SIG-M5 treated with dmso at 0.1 percent for 504 hours (cell line): ENCODE data around the gene SIGLECL1.

ENCODE experiments used
- DNase-seq: peaks from one replicate; lab custom pipeline; 2025; ENCODE audit not compliant: unreplicated experiment; lab: John Stamatoyannopoulos, UW

The SIGLECL1 gene

GRCh38 chr19:51250786-51251467 is at the start of gene SIGLECL1:
Gene SIGLECL1, plus strand, starts transcription at chr19:51251080. Its CDS starts 12,993 bp downstream, at chr19:51264073.
- no peak for DNase-seq

DNA sequence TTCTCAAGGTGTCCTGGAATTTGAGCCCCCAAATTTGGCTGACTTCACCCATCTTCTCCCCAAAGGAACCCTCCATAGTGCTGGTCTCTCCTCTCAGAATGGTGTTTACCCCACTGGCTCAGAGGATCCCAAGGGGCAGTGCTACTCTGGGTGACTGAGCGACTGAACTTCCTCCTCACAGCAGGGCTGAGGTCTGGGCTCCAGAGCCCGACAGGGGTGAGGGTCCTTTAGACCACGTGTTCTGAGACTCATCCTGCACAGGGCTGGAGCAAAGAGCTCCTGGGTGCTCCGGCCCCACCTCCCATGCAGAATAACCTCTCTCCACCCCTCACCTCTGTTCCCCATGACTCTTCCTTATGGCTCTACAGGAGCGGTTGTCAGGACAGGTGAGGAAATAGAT is 49.2 kb upstream of the SIGLECL1 start:
- no peak for DNase-seq

- DNase-seq = no peak
Measured at GRCh38 chr19:51203916-51204315, 47.0 kb upstream of the SIGLECL1 start.

DNA sequence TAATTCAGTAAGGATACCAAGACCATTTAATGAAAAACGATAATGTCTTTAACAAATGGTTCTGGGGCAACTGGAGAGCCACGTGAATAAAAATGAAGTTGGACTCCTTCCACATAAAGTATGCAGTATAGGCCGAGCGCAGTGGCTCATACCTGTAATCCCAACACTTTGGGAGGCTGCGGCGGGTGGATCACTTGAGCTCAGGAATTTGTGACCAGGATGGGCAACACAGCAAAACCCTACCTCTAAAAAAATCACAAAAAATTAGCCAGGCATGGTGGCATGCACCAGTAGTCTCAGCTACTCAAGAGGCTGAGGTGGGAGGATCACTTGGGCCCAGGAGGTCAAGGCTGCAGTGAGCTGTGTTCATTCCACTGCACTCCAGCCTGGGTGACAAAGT is 46.6 kb upstream of the SIGLECL1 start:
- no peak for DNase-seq

- no peak for DNase-seq
Measured at GRCh38 chr19:51207747-51208146, 43.1 kb upstream of the SIGLECL1 start.

GRCh38 chr19:51210191-51210784 is 40.6 kb upstream of the SIGLECL1 start:
- no peak for DNase-seq

DNA sequence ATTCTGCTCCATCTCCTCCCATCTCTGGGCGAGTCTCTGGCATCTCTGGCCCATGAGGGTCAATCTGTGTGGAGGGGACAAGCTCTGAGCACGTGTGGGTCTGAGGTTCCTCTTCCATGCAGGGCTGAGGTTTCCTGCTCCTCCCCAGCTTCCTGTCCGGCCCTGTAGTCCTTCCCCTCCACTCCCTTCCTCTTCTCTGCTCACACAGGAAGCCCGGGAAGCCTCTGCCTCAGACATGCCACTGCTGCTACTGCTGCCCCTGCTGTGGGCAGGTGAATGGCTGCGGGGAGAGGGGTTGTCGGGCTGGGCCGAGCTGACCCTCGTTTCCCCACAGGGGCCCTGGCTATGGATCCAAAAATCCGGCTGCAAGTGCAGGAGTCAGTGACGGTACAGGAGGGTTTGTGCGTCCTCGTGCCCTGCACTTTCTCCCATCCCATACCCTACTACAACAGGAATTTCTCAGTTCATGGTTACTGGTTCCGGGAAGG is 40.0 kb upstream of the SIGLECL1 start:
- peak; percentile 78 for DNase-seq

- no peak for DNase-seq
Measured at GRCh38 chr19:51211833-51212232, 39.0 kb upstream of the SIGLECL1 start.

- no peak for DNase-seq
Measured at GRCh38 chr19:51219307-51219706, 31.6 kb upstream of the SIGLECL1 start.

DNA sequence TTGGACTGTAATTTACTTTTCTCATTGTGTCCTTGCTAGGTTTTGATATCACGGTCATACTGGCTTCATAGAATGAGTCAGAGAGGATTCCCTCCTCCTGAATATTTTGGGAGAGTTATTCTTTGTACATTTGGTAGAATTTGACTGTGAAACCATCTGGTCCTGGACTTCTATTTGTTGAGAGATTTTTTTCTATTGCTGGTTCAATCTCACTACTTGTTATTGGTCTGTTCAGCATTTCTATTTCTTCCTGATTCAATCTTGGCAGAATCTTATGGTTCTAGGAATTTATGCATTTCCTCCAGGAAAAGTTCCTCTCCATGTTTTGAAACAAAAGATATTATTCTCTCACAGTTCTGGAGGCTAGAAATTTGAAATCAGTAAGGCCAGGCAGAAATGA is 30.9 kb upstream of the SIGLECL1 start:
- no peak for DNase-seq

DNA sequence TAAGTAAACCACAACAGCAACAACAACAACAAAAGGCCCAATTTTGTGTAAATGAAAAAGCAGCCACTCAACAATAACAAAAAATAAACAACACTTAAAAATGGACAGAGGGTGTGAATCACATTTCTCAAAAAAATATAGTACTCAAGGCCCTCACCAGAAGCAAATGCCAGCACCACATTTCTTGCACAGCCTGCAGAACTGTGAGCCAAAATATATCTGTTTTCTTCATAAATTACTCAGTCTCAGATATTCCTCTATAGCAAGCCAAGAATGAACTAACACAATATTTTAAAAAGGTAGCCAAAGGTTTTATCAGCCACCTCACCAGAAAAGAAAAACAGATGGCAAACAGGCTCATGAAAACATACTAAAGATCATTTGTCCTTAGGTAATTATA is 29.9 kb upstream of the SIGLECL1 start:
- DNase-seq = no peak

DNA sequence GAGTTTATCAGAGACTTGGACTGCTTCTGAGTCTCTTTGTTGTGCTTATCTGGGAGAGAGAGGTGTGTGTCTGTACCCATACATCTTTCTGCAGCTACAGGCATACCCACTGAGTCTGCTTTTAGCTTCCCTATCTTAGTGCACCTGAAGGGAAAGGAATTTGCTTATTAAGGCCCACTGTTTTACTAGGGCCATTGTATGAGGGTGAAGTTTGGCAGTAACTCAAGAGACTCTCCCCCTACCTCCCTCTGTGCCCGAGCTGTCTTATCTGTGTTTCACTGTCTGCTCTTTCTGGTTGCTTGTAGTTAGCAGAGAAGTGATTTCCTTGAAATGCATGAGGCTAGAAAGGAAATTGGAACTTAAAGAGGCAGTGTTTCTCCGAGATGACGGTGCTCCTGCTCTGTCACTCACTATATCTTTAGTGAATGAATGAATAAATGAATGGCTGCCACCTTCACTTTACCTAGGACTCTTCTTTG is 26.7 kb upstream of the SIGLECL1 start:
- no peak for DNase-seq

DNA sequence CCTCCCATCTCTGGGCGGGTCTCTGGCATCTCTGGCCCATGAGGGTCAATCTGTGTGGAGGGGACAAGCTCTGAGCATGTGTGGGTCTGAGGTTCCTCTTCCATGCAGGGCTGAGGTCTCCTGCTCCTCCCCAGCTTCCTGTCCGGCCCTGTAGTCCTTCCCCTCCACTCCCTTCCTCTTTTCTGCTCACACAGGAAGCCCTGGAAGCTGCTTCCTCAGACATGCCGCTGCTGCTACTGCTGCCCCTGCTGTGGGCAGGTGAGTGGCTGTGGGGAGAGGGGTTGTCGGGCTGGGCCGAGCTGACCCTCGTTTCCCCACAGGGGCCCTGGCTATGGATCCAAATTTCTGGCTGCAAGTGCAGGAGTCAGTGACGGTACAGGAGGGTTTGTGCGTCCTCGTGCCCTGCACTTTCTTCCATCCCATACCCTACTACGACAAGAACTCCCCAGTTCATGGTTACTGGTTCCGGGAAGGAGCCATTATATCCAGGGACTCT is 25.9 kb upstream of the SIGLECL1 start, which contains the start of gene CD33:
Gene CD33 (plus strand): TSS at position 183 of the 496 bp plus-strand sequence. CDS start 39 bp downstream, at position 222.
- DNase-seq = peak; percentile 71

DNA sequence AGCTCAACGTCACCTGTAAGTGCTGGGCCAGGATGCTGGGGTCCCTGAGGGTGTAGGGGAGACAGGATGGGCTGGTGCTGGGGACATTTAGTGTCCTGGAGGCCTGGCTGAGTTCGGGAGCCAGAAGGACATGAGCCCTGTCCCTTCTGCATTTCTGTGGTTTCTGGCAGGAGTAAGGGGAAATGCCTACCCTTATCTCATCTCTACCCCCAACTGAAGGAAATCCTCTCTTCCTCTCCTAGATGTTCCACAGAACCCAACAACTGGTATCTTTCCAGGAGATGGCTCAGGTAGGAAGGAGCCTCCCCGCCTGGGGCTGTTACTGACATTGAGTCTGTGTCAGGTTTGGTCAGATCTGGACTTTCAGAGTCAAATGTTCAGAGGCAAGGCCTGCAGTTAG is 24.8 kb upstream of the SIGLECL1 start:
- DNase-seq = peak; percentile 14

- no peak for DNase-seq
Measured at GRCh38 chr19:51227326-51227725, 23.6 kb upstream of the SIGLECL1 start.

- no peak for DNase-seq
Measured at GRCh38 chr19:51227966-51228365, 22.9 kb upstream of the SIGLECL1 start.

DNA sequence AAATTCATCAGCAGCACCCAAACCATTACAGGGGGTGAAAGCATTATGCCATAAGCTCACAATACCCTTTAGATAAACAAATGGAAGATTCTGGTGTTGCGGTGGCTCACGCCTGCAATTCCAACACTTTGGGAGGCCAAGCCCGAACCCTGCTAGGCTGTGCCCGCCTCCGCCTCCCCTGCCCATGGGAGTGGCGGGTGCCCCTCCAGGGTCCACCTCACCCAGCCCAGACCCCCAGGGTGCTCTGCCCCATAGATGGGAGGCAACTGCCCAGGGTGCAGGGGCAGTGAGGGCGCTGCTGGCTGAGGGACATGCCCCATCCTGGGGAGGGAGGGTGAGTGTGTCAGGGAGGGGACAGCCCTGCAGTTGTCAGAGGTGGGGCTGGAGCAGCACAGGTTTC is 10.0 kb upstream of the SIGLECL1 start:
- DNase-seq = no peak

GRCh38 chr19:51242881-51243630 is 7.8 kb upstream of the SIGLECL1 start:
- DNase-seq = peak; percentile 48

DNA sequence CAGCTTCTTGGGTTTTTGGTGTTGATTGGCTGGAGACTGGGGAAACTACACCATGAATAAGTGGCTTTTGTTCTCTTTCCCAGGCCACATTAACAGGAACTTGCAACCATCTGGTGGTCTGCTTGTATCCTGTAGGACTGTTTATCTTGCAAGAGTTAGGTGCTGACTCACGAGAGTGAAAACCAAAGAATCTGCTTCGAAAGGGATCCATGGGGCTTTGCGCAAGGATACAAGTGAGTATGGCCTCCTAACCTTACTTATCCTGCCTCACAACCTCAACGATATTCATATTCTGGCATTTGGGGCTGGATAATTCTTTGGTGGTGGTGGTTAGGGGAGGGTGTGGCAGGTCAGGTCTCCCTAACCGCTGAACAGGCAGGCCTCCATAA is 4.7 kb upstream of the SIGLECL1 start:
- peak; percentile 91 for DNase-seq

DNA sequence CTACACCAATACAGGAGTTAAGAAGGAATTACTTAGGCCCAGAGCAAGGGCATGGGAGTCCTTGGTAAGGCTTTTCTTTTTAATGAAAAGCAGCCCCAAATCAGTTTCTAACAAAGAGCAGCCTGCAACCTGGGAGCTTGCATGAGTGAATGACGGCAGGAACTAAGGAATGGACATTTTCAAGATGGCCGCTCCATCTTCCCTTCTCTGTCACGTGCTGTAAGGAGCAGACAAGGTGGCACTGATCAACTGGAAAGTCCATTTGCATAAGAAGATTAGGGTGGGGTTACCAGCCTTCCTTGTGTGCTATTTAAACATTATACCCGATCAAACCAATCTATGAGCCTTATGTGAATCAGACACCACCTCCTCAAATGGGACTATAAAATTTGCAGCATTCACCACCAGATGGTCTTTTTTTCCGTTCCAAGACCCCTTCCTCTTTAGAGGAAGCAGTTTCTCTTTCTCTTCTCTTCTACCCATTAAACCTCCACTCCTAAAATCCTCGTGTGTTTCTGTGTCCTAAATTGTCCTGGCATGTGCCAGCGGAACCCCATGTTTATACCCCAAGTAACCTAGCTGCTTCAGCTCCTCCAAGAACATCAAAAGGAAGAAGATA is 2.8 kb upstream of the SIGLECL1 start:
- DNase-seq = no peak

- DNase-seq = no peak
Measured at GRCh38 chr19:51251468-51251820, 564 bp downstream of the SIGLECL1 start.
